ENCODE results near the gene SSBP3. TPM values are rescaled to one million over a fixed set of nuclear protein-coding genes. Genes with fewer than 3 reads are reported as not detected.

SSBP3 gene
- total and polyA plus RNA-seq, 2 experiments from 2014 or later, result 47.4 to 68.6 TPM

GRCh38 chr1:54384918-54385726 is 21.1 kb downstream of the SSBP3 start:
- H3K27me3 ChIP-seq (ENCODE audit: insufficient read depth), result no peaks in the 10 kb centered on the region
- DNase-seq (ENCODE audit: low spot score) (no peak), ATAC-seq (no peak)
- Mint-ChIP-seq H3K9me3 (no peaks in the 10 kb centered on the region; the same call in 1 of the 3 replicates), H3K4me3 (no peak overlapping the region), H3K27ac (peak overlapping the region; percentile 12; the same call in 1 of the 2 replicates), H3K36me3 (ENCODE audit: low read depth) (peaks cover 35% of the 10 kb centered on the region), H3K27me3 (ENCODE audit: insufficient read depth, low read depth, poor library complexity) (no peaks in the 10 kb centered on the region), H3K4me1 (peaks cover 43% of the 10 kb centered on the region)
- H3K27ac ChIP-seq (ENCODE audit: low read depth), result no peak overlapping the region
- no peak for TF ChIP-seq EZH2 (IDR thresholded peaks at IDR 0.05; ENCODE audit: low read depth, unreplicated experiment)
- TF ChIP-seq EZH2phosphoT487 (IDR thresholded peaks at IDR 0.05; ENCODE audit: unreplicated experiment), result no peak
- TF ChIP-seq CREB1 (CRISPR knock-in tag; IDR thresholded peaks at IDR 0.05; ENCODE audit: low read depth), result no peak
- no peak for TF ChIP-seq POLR2AphosphoS5 (IDR thresholded peaks at IDR 0.05; ENCODE audit: low read depth)
- TF ChIP-seq NANOG (IDR thresholded peaks at IDR 0.05; ENCODE audit: borderline replicate concordance), result no peak
- no peak for TF ChIP-seq CTCF (conservative IDR thresholded peaks at IDR 0.05; ENCODE audit: low read depth in 2 of 2)
- no peak for TF ChIP-seq ZNF462 (CRISPR knock-in tag; IDR thresholded peaks at IDR 0.05)
- TF ChIP-seq ETS1 (IDR thresholded peaks at IDR 0.05), result no peak
- no peak for TF ChIP-seq STAT1 (IDR thresholded peaks at IDR 0.05; ENCODE audit: unreplicated experiment)
- no peak for TF ChIP-seq ZNF331 (CRISPR knock-in tag; IDR thresholded peaks at IDR 0.05; ENCODE audit: low read depth)
- TF ChIP-seq JUNB (IDR thresholded peaks at IDR 0.05; ENCODE audit: unreplicated experiment), result no peak
- TF ChIP-seq ZNF114 (CRISPR knock-in tag; IDR thresholded peaks at IDR 0.05), result no peak
- no peak for TF ChIP-seq REST (IDR thresholded peaks at IDR 0.05; ENCODE audit: unreplicated experiment)
- peaks cover 3% of the 10 kb centered on the region; the same call in 1 of the 2 replicates for H3K36me3 ChIP-seq (ENCODE audit: insufficient read depth)
- peaks cover 100% of the 10 kb centered on the region for H3K79me2 ChIP-seq (replicated peaks; ENCODE audit: insufficient read depth)
- H3K4me3 ChIP-seq, result no peak overlapping the region
- no peak overlapping the region for H2AFZ ChIP-seq
- peaks cover 4% of the 10 kb centered on the region; the same call in 1 of the 2 replicates for H3F3A ChIP-seq (replicated peaks; ENCODE audit: low read depth)
- peaks cover 64% of the 10 kb centered on the region for H4K20me1 ChIP-seq (replicated peaks; ENCODE audit: insufficient read depth)
- peaks cover 31% of the 10 kb centered on the region for H3K4me1 ChIP-seq (ENCODE audit: insufficient read depth)
- no peaks in the 10 kb centered on the region for H3K9me2 ChIP-seq (ENCODE audit: insufficient read depth)
- H3K4me2 ChIP-seq, result no peak overlapping the region
